ENCODE results near the gene CPAMD8.
"Not testable (repeated sequence)": the region's sequence is repeated elsewhere in the genome, so short reads cannot be mapped to it uniquely, and the experiment has no call there.

CPAMD8 gene

DNA sequence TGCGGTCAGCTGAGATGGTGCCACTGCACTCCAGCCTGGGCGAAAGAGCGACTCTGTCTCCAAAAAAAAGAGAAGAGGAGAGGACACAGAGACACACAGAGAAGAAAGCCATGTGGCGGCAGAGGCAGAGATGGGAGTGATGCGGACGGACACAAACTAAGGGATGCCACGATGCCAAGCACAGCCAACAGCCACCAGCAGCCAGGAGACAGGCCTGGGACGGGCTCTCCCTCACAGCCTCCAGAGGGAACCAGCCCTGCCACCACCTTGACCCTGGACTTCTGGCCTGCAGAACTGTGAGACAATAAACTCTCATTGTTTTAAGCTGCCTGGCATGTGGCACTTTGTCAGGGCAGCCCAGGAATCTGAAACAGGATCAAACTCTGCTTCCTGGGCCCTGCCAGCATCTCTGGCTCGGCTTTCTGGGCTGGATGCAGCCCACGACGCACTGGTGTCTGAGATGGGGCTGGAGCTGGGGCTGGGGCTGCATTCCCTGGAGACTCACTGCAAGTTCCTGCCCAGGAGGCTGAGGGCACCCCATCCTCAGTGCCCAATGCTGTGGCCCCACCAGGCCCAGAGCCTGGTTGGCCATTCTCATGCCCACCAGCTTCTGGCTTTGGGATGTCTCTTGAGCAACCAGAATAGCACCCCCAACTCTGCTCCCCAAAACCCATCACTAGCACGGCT lies 134.8 kb downstream of the CPAMD8 start:
- DNase-seq (ENCODE audit: low spot score): no peak

DNA sequence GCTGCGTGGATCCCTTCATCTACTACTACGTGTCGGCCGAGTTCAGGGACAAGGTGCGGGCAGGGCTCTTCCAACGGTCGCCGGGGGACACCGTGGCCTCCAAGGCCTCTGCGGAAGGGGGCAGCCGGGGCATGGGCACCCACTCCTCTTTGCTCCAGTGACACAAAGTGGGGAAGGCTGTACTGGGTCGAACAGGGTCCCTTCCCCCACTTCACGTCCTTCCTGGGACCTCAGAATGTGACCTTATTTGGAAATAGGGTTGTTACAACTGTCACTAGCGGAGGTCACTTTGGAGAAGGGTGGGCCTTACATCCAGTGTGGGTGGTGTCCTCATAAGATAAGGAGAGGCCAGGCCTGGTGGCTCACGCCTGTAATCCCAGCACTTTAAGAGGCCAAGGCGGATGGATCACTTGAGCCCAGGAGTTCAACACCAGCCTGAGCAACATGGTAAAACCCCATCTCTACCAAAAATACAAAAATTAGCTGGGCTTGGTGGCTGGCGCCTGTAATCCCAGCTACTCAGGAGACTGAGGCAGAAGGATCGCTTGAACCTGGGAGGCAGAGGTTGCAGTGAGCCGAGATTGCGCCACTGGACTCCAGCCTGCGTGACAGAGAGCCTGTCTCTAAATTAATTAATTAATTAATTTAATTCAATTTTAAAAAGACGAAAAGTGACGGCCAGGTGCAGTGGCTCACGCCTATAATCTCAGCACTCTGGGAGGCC lies 136.0 kb downstream of the CPAMD8 start:
- no peak for DNase-seq (ENCODE audit: low spot score)

DNA sequence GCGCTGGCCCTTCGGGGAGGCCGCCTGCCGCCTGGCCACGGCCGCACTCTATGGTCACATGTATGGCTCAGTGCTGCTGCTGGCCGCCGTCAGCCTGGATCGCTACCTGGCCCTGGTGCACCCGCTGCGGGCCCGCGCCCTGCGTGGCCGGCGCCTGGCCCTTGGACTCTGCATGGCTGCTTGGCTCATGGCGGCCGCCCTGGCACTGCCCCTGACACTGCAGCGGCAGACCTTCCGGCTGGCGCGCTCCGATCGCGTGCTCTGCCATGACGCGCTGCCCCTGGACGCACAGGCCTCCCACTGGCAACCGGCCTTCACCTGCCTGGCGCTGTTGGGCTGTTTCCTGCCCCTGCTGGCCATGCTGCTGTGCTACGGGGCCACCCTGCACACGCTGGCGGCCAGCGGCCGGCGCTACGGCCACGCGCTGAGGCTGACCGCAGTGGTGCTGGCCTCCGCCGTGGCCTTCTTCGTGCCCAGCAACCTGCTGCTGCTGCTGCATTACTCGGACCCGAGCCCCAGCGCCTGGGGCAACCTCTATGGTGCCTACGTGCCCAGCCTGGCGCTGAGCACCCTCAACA lies 136.6 kb downstream of the CPAMD8 start:
- DNase-seq (ENCODE audit: low spot score): no peak

DNA sequence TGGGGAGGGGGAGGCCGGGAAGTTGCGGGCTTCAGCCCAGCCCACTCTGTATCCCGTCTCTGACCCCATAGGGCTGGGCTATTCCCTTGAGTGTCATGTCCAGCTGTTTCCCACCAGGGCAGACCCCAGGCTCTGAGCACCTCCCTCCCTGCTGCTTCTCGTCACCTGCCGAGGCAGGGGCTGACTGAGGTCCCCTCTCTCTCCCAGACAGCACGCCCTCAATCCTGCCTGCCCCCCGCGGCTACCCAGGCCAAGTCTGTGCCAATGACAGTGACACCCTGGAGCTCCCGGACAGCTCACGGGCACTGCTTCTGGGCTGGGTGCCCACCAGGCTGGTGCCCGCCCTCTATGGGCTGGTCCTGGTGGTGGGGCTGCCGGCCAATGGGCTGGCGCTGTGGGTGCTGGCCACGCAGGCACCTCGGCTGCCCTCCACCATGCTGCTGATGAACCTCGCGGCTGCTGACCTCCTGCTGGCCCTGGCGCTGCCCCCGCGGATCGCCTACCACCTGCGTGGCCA lies 137.2 kb downstream of the CPAMD8 start:
- no peak for DNase-seq (ENCODE audit: low spot score)

DNA sequence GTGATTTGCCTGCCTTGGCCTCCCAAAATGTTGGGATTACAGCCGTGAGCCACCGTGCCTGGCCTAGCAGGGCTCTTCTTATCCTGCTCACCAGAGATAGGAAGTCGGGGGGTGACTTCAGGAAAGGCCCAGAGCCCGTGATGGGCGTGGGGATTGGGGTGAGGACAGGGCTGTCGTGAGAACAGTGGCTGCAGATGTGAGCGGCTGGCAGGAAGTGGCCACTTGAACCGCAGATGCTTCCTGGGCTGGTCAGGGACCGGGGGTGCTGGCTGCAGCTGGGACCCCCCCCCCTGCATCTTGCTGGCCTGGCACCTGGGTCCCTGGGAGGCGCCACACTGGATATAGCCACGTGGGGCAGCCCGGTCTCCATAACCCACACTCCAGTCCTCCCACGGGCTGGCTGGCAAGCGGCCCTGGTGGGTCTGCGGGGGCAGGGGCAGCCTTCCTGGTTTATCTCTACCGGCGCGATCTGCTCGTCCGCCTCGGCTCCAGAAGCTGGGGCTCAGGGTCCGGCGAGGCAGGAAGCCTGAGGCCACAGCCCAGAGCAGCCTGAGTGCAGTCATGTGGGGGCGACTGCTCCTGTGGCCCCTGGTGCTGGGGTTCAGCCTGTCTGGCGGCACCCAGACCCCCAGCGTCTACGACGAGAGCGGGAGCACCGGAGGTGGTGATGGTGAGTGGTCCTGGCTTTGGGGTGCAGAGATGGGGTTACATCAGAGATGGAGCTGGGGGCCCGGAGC lies 137.8 kb downstream of the CPAMD8 start, which contains the start of gene F2RL3:
F2RL3 (plus strand) TSS at position 371 of the 737 bp plus-strand sequence; CDS start at position 562, 191 bp downstream.
- DNase-seq (ENCODE audit: low spot score): no peak

DNA sequence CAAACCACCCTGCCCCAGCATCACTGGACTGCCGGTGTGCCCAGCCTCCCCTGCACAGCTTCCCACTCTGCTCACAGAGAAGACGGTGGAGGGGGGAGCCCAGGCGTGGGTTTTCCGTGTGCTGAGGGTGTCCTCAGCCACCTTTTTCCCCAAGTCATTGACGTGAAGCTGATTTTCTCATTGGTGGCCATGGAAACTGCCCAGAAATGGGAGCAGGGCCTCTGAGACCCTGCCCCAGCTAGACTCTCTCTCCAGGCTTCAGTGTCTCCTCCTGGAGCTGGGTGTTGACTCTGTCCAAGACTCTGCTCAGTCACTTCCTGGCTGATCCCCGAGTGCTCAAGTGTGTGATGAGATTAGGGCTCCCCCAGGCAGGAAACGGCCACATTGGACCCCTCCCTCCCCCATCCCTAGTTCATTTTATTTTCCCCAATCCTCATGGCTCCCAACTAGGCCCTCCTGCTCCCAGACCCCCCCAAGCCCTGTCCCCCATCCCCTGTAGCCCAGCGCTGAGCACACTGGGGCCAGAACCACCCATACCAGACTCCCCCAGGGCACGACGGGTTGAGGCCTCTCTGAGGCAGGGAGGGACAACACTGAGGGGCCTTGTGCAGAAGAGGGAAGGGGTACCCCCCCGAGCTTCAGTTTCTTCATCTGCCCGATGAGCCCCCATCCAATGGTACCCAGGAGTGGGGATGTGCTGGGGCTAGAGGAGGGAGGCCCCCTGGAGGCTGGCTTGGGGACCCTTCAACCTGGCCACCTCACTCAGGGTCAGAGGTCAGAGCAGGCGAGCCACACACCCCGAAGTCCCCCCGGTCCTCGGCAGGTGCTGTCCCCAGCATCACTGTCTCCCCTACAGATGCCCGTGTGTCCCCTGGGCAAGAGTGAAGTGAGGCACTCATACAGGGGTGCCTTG lies 139.0 kb downstream of the CPAMD8 start:
- no peak for DNase-seq (ENCODE audit: low spot score)

DNA sequence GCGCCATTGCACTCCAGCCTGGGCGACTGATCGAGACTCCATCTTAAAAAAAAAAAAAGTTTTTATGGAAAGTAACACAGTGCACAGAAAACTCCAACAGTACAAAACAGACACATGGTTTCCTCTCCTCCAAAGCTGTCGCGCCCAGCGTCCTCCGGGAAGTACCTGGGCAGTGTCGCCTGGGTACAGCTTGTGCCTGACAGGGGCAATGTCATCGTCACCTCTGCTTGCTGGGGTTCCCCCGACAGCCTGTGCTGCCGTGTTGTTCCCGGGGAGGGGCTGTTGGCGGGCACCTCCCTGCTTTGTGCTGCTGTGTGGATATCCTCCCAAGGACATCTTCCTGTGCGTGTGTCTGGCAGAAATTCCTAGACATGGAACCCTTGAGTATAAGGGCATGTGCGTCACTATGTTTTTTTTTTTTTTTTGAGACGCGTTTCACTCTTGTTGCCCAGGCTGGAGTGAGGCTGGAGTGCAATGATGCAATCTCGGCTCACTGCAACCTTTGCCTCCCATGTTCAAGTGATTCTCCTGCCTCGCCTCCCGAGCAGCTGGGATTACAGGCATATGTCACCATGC lies 140.2 kb downstream of the CPAMD8 start:
- no peak for DNase-seq (ENCODE audit: low spot score)

DNA sequence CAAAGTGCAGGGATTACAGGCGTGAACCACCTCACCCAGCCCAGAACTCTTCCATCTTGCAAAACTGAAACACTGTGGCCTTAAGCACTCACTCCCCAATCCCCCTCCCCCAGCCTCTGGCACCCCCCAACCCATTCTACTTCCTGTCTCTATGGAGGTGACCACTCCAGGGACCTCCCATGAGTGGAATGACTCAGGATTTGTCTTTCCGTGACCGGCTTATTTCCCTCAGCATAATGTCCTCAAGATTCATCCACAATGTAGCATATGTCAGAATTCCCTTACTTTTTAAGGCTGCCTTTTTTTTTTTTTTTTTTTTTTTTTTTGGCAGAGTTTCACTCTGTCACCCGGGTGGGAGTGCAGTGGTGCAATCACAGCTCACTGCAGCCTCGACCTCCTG lies 141.4 kb downstream of the CPAMD8 start:
- no peak for DNase-seq (ENCODE audit: low spot score)

DNA sequence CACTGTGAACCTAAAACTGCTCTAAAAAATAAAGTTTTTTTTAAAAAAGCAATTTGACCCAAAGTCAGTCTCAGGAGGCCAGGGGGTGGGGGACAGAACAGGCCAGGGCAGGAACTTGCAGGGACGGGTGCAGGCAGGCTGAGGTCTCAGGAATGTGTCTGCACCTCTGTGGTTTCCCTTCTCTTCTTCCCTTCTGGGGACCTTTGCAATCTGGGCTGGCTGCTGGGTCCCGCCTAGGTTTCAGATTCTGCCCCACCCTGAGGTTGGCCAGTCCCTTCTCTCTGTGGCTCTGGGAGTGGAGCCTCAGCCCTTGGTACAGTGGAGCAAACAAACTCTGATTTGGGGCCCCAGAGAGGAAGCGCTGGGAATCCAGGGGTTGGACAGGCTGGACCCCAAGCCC lies 143.1 kb downstream of the CPAMD8 start:
- DNase-seq (ENCODE audit: low spot score): no peak

DNA sequence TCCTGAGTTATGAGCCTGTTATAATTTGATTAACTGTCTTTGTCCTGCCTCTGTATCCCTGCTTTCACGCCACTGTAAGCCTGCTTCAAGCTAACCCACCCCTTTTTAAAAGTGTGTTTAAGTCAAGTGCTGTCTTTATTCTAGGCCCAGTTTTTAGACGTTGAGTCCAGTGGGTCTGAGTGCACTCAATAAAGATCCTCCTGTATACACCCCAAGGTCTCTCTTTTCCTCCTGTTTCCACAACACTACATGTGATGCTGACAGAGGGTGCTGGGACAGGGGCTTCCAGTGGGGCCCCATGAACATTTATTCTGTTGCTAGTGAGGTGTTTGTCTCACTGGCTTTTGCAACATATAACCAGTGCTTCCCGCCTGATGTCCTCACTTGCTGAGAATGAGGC lies 144.5 kb downstream of the CPAMD8 start:
- DNase-seq (ENCODE audit: low spot score): no peak

DNA sequence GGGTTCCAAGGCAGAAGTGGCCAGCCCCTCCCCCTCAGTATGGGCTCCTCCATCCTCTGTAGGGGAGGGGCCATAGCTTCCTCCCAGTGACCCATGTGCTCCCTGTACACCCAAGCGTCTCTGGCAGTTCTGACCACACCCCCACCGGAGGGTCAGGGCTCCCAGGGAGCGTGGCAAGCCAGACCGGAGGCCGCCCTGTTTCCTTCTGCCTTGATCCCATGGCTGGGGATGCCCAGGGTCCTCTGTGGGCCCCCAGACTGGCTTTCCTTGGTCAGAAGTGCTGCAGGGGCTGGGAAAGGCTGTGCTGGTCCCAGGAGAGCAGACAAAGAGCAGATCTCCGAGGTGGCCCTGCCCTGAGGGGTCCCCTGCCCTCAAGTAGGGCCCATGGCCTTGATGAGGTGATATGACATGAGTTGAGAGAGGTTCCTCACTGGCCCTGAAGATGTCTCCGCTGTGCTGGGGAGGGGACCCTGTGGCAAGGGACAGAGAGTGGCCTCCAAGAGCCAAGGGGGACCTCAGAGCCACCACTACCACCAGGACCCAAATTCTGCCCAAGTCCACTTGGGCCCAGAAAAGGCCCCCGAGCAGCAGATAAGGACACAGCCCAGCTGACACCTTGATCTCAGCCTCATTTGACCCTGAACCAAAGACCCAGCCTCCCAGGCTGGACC lies 145.6 kb downstream of the CPAMD8 start:
- DNase-seq (ENCODE audit: low spot score): no peak

DNA sequence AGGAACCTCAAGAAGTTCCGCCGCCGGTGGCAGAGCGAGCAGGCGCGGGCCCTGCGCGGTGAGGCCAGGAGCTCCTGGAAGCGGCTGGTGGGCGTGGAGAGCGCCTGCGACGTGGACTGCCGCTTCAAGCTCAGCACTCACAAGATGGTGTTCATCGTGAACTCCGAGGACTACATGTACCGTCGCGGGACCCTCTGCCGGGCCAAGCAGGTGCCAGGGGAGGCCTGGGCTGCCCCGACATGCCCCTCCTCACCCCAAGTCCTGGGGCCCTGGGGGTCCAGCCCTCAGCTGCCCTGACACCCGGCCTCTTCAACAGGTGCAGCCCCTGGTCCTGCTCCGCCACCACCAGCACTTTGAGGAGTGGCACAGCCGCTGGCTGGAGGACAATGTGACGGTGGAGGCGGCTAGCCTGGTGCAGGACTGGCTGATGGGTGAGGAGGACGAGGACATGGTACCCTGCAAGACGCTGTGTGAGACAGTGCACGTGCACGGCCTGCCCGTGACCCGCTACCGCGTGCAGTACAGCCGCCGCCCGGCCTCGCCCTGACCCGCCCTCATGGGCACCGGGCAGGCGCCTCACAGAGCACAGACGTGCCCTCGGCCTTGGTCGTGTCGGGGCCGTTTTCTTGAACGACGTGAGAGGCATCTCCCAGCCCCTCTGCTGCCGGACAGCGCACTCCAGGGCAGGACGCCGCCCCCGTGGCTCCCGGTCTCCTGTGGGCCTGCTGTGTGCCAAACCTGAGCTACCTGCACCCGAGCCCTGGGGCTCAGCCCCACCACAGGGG lies 148.2 kb downstream of the CPAMD8 start:
- no peak for DNase-seq (ENCODE audit: low spot score)

DNA sequence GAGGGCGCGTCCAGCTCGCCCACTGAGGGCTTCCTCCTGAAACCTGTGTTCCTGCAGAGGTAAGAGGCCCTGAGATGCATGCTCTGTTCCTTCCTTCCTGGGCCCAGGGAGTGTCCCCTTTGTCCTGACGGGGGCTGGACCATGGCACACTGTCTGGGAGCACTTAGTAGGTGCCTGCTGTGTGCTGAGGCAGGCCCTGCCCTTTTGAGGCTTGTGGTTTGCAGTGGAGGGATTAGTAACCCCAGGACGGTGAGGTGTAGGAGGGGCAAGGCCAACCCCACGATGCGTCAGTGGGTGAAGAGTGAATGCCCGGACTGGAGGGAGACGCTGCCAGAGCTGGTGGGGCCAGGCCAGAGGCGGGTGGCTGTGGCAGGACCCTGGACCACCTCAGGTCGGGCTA lies 149.0 kb downstream of the CPAMD8 start:
- no peak for DNase-seq (ENCODE audit: low spot score)

DNA sequence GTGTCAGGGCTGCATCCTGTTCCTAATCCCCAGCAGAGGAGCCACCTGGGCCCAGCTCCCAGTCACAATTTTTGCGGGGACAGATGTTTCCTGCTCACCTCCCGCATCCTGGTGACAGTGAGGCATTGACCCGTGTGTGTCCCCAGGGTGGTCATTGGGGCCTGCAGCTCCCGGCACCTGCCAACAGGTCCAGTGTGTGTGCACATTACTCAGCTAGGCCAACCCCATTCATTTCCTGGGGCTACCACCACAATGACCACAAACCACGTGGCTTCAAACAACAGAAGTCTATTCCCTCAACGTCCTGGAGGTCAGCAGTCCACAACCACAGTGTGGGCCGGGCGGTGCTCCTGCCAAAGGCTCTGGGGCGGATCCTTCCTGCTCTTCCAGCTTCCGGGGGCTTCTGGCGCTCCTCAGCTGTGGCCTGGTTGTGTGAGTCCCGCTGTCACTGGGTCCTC lies 149.7 kb downstream of the CPAMD8 start:
- peak; percentile 18 for DNase-seq (ENCODE audit: low spot score)

DNA sequence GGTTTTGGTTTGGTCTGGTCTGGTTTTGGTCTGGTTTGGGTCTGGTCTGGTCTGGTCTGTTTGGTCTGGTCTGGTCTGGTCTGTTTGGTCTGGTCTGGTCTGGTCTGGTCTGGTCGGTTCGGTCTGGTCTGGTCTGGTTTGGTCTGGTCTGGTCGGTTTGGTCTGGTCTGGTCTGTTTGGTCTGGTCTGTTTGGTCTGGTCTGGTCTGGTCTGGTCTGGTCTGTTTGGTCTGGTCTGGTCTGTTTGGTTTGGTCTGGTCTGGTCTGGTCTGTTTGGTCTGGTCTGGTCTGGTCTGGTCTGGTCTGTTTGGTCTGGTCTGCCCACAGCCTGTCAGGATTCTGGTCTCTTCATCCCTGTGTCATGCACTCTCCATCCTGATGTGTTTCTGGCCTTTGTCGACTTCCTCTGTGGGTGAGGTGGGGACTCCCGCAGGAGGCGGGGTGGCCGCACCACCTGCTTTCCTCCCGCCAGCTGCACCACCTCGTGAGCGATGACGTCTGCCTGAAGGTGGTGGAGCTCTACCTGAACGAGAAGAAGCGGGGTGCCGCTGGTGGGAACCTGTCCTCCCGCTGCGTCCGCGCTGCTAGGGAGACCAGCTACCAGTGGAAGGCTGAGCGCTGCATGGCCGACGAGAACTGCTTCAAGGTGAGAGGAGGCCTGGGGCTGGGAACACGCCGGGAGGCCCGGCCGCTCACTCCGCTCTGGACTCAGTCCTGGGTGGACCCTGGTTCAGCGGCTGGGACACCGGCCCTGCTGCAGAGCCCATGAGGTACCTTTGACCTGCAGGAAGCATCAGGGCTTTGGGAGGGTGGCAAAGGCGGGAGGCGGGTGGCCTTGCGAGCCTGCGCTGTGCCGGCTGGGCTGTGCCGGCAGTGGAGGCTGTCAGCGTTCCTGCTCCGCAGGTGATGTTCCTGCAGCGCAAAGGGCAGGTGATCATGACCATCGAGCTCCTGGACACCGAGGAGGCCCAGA lies 150.7 kb downstream of the CPAMD8 start:
- no peak for DNase-seq (ENCODE audit: low spot score)

DNA sequence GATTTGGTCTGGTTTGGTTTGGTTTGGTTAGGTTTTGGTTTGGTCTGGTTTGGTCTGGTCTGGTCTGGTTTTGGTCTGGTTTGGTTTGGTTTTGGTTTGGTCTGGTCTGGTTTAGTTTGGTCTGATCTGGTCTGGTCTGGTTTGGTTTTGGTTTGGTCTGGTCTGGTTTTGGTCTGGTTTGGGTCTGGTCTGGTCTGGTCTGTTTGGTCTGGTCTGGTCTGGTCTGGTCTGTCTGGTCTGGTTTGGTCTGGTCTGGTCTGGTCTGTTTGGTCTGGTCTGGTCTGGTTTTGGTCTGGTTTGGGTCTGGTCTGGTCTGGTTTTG lies 151.7 kb downstream of the CPAMD8 start:
- not testable (repeated sequence) for DNase-seq (ENCODE audit: low spot score)

DNA sequence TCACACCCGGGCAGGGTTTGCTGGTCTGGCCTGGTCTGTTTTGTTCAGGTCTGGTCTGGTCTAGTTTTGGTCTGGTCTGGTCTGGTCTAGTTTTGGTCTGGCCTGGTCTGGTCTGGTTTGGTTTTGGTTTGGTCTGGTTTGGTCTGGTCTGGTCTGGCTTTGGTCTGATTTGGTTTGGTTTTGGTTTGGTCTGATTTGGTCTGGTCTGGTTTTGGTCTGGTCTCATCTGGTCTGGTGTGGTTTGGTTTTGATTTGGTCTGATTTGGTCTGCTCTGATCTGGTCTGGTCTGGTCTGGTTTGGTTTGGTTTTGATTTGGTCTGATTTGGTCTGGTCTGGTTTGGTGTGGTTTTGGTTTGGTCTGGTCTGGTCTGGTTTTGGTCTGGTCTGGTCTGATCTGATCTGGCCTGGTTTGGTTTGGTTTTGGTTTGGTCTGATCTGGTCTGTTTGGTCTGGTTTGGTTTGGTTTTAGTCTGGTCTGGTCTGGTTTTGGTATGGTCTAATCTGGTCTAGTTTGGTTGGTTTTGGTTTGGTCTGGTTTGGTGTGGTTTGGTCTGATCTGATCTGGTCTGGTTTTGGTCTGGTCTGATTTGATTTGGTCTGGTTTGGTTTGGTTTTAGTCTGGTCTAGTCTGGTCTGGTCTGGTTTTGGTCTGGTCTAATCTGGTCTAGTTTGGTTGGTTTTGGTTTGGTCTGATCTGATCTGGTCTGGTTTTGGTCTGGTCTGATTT lies 152.2 kb downstream of the CPAMD8 start:
- no peak for DNase-seq (ENCODE audit: low spot score)

DNA sequence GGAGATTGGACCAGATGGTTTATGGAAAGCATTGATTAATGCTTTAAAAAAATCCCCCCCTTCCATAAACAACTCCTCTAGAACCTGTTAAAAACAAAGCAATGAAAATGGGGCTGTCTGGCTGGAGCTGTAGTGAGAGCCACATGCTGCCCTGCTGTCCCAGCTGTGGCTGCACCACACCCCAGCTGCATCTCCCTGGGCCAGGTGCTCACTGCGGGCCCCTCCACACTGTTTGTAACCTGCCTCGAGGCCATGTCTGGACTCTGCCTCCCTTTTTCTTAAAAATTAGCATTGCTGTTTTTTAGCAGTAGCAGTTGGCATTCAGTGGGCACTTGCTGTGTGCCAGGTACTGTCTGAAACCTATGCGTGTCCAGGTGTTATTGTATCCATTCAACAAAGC lies 153.0 kb downstream of the CPAMD8 start:
- DNase-seq (ENCODE audit: low spot score): no peak

All from COLO829 (cell line).